Stimulated activated CD4-positive, alpha-beta T cell treated with anti-CD3 and anti-CD28 coated beads, Interleukin-4, amount 100 ng/mL, for 1 hour (primary cell): Measurements from ENCODE around the gene GOLGA6L7.
"Not testable (repeated sequence)": the region's sequence is repeated elsewhere in the genome, so short reads cannot be mapped to it uniquely, and the experiment has no call there.

Experiments
- DNase-seq: peaks from one replicate; pipeline ENCODE4 v3.0.0-alpha.2; 2020

GOLGA6L7 gene

DNA sequence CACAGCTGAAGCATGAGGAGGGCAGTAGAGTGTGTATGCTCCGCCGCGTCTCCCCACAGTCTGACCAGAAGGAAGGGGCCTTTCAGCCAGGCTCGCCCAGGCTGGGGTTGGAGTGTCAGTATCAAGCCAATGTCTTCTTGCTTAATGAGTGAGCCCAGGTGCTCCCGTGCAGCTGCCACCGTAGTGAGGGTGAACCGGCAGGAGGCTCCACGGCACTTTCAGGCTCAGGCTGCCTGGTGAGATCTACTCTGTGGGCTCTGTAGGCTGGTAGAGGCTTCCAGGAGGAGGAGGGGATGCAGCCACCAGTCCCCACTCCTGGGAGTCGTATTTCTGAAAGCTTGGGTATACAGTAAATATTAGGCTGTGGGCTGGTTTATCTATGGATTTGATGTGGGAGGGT, 8.2 kb downstream of the GOLGA6L7 start:
- not testable (repeated sequence) for DNase-seq

DNA sequence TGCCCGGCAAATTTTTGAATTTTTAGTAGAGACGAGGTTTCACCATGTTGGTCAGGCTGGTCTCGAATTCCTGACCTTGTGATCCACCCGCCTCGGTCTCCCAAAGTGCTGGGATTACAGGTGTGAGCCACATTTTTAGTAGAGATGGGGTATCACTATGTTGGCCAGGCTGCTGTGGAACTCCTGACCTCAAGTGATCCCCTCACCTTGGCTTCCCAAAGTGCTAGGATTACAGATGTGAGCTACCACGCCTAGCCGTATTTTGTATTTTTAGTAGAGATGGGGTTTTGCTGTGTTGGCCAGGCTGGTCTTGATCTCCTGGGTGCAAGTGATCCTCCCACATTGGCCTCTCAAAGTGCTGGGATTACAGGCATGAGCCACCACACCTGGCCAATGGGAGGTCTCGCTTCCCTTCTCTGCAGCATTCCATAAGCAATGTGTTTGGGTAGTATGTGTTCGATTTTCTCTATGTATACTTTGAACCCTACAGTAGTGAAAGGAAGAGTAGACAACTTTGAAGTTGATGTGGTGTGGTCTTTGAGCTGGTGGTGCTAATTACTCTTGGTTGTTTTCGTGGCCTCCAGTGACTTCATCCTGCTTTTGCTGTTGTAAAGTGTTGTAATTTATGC, 13.4 kb downstream of the GOLGA6L7 start:
- DNase-seq = not testable (repeated sequence)

DNA sequence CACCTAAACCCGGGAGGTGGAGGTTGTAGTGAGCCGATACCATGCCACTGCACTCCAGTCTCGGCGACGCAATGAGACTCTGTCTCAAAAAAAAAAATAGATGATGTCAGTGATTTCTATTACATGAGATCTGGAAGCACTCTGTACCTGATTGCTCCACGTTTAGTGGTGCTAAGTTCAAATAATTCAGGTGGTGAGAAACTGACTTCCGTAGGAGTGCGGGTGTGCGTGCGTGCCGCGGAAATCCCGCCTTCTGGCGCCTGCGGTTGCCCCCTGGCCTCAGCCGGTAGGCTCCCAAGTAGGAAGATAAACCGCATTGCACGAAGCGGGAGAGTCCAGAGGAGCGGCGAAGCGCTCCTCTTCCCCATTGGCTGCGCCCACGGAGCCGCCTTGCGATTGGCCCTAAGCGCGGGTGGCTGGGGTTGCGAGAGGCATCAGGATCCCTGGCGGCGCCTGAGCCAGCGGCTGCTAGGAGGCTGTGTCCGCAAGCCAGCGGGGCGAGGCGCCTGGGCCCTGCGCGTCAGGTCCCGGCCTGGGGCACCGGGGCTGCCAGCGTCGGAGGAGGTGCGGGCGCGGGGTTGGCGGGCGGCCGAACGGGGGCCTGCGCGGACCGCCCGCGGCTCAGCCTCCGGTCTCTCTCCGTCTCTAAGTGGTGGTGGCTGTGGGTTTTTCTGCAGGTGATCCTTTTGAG, 16.4 kb downstream of the GOLGA6L7 start:
- DNase-seq = peak; percentile 66

DNA sequence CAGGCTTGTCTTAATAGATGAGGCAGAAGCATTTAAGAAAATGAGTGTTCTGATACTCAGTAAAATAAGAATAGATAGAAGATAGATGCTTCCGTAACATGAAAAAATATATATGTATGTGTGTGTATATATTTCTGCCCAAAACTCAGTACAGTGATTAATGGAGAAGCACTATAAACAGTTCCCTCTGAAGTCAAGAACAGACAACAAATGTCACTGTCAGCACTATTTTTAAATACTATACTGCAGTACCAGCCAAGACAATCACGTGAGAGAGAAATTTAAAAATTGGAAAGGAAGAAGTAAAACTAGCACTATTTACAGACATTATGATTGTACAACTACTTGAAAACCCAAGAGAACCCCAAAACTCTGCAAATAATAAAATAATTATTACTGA, 27.0 kb downstream of the GOLGA6L7 start:
- not testable (repeated sequence) for DNase-seq

DNA sequence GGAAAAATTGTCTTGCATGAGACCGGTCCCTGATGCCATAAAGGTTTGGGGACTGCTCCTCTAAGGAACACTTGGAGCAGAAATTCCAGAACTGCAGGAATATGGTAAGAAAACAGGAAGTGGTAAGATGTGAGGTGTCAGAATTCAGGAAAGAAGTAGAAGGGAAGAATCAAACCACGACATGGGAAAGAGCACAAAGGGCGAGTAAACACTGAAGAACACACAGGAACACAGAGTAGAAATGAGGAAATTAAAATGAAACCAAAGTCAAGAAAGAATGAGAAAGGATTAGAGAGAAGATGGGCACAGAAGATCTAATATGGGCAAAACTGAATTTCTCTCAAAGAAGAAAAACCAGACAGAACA, 28.5 kb downstream of the GOLGA6L7 start:
- not testable (repeated sequence) for DNase-seq

DNA sequence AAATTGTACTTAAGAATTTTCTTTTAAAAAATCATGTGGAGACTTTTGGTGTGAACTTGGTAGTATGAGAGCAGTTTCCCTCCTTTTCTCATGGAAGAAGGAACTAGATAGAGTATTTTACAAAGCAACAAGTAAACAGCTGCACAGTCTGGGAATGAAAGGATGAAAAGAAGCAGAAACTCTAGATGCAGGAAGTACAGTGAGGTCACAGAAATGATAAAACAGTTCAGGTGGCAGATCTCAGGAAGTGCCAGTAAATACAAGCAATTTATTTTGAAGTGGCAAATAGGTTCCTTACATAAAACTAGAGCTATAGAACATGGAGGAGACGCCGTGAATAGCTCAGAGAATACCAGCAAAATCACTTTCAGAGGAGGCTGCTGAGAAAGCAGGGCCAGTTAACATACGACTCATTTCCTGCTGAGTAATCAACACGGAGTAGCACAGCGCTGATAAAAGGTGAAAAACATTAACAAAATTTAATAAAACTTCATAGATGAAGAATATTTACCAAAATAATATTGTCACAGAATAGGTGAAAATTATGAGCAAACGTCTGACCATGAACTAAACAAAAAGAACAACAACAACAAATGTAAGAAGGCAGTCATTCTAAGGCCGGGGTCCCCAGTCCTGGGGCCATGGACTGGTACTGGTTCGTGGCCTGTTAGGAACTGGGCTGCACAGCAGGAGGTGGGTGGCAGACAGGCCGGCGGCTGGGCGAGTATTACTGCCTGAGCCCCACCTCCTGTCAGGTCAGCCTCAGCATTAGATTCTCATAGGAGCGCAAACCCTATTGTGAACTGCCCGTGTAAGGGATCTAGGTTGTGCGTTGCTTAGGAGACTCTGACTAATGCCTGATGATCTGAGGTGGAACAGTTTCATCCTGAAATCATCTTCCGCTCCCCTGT, 29.2 kb downstream of the GOLGA6L7 start:
- not testable (repeated sequence) for DNase-seq

DNA sequence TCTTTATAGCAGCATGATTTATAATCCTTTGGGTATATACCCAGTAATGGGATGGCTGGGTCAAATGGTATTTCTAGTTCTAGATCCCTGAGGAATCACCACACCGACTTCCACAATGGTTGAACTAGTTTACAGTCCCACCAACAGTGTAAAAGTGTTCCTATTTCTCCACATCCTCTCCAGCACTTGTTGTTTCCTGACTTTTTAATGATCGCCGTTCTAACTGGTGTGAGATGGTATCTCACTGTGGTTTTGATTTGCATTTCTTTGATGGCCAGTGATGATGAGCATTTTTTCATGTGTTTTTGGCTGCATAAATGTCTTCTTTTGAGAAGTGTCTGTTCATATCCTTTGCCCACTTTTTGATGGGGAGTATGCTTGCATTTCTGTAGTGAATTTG, 30.3 kb downstream of the GOLGA6L7 start:
- not testable (repeated sequence) for DNase-seq

DNA sequence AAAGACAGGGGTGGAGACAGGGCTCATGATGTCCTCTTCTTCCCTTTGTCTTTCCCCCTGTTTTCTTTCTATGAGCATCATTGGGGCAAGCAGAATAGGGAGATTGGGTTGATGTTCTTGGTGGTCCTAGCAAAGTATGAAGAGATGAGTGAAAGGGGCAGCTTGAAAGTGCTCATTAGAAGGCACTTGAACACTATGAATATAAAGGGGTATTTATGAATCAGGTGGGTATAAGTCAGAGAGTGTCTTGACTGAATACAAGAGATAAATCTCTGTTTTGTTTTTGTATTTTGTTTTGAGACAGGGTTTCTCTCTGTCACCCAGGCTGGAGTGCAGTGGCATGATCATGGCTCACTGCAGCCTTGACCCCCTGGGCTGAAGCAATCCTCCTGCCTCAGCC, 34.4 kb downstream of the GOLGA6L7 start:
- DNase-seq = not testable (repeated sequence)

DNA sequence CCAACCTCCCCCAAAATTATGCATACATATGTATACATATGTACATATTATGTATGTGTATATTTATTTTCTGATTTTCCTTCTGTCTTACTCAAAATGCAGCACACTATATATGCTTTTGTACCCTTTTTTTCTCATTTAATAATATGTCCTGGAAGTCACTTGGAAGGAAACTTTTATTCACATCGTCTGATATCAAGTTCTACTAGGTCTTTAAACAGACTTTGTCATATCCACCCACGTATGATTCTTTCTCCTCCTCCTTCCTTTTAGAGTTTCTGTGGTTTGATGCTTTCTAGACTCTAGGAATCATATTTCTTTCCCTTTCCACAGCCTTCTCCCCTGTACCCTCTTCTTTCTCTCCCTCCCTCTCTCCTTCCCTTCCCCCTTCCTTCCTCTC, 35.1 kb downstream of the GOLGA6L7 start:
- DNase-seq = not testable (repeated sequence)

DNA sequence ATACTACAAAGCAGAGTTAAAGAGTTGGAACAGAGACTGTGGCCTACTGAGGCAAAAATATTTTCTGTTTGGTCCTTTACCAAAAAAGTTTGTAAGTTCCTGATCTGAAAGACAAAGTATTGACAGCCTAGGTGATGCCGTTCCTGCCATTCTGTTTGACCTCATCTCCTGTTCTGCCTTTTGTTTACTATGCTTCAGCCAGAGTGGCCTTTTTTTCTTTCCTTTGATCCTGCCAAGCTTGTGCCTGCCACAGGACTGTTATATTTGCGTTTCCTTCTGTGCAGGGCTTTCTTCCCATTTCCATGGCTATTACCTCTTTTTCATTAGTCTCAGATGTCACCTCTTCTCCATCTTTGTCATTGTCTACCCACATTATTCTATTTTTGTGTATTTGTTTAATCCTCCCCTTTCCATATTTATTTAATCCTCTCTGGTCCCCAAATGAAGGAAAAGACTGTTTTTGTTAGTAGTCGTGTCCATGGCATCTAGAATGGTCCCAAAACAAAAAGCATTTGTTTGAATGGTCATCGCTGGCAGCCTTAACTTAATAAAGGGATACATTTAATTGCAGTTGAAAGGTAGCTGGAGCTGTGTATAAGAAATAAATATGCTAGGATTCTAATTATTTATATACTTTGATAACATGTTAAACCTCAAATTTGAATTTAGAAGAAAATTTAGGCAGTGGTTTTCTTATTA, 36.4 kb downstream of the GOLGA6L7 start:
- DNase-seq = not testable (repeated sequence)

DNA sequence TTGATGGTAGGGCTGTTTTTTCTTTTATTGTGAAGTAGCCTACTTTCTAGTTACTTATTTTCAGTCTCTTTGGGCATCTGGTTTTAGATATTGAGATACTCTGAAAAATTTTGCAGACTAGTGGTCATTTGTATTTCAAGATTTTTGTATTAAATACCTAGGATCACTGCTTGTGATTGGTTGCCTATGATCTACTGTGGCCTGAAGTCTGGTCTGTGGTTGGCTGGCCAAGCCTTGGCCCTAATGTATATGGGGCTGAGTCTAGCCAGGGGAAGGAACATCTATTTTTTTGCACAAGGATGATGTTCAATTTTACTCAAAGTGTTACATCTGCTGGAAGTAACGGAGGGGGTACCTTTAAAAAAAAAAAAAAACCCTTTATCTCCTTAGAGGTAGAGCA, 38.0 kb downstream of the GOLGA6L7 start:
- DNase-seq = not testable (repeated sequence)

DNA sequence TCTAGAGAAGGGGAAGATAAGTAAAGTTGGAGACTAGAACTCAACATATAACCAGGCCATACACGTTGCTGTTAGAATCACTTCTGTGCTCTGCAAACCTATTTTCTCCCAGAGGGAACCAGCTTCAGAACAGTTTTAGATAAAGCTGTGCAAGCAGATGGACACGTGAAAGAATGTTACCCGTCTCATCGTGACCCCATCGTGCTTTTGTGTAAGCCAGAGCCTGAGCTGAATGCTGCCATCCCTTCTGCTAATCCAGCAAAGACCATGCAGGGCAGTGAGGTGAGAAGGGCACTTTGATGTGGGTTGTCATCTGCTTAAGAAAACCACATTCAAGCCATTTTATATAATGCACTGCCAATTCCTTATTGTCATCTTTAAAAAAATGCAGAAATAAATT, 40.3 kb downstream of the GOLGA6L7 start:
- DNase-seq = not testable (repeated sequence)

DNA sequence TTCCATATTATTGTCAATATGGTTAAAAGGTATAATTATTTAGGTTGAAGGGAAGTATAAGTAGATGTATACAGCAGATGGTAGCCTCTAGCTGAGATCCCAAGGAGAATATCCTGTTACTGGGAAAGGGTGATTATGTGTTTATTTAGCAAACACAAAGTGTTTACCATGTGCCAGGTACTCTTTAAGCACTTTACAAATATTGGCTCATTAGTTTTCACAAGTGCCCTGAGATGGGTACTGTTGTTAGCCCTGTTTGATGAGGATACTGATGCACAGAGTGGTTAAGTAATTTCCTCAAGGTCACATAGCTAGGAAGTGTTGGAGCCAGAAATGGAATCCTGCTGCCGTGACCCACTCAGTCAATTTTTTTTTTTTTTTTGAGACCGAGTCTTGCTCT, 48.1 kb downstream of the GOLGA6L7 start:
- not testable (repeated sequence) for DNase-seq

DNA sequence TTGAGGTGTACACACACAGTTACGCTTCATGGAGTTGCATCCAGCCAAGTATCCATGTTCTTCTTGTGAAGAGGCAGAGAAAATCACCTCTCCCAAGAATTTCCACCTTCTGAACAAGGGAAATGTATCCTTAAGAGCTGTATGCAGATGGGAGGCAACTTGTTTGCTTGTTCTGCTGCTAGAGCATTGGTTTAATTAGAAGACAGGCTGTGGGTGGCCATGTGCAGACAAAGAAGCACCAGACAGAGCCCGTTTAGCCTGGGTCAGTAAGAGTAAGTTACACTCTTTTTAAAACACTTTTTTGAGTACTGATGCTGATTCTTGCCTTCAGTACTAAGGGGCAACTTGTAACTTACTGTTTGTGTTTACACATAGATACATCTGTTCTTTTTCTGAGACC, 50.2 kb downstream of the GOLGA6L7 start:
- not testable (repeated sequence) for DNase-seq

DNA sequence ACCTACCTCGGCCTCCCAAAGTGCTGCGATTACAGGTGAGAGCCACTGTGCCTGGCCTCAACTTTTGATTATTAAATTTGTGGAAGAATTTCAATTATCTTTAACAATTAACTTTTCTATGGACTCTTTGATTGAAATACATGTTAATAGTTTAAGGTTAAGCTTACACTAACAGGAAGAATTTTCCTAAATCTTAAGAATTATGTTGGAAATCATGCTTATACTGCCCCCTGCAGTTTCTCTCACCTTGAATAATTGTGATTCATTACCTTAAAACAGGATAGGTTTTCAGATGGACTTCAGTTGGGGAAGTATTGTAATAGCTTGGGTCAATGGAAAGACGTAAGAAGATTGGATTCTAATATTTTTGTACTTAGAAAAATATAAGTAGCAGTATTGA, 54.2 kb downstream of the GOLGA6L7 start:
- not testable (repeated sequence) for DNase-seq
